ENCODE data around the gene TF.

TF gene

DNA sequence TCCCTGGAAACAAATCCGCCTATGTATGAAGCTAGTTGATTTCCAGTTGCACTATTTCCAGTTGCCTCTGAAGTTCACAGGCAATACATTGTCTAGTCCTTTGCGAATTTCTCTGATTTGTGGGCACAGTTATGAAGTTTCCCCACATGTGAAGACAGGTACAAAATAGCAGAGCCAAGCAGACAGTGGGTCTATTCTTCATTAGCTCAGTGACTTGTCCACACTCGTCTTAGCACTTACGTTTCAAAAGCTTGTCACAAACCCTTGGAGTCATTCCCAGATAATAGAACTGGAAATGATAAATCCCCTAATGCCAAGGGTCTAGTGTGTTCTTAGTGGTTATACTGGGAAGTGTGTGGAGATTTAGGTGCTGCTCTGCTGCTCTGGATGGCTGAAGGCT is 73.9 kb downstream of the TF start:
- DNase-seq: no peak

DNA sequence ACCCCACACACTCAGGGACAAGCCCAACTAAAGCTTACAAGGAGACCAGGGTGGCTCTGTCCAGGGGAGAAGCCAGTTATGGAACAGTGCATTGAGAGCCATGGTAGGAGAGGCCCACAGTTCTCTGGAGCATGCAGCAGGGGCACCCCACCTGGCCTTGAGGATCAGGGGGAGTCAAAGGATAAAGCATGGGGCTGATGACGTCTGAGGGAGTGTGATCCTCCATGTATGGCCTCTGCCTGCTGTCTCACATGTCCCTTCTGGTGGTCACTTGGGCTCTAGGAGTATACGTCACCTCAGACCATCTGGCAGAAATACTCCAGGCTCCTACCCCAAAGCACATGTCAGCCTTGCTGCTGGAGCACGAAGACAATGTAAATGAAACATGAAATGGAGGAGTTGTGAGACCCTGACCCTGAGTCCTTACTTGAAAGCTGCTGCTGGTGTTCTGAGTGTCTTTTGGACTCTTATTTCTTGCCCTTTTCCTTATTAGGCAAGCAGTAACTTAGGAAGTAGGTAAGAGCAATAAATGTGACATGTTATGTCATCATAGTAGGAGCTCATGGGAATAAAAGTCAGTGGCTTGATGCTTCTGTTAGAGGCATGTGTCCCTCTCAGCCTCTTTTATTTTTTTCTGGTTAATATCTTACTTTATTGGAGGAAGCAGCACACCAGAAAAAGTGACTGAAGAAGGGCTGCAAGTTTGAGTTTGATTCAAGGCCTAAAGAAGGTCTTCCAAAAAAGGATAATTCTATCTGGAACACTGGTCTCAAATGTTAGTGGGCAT is 74.9 kb downstream of the TF start:
- DNase-seq: no peak

DNA sequence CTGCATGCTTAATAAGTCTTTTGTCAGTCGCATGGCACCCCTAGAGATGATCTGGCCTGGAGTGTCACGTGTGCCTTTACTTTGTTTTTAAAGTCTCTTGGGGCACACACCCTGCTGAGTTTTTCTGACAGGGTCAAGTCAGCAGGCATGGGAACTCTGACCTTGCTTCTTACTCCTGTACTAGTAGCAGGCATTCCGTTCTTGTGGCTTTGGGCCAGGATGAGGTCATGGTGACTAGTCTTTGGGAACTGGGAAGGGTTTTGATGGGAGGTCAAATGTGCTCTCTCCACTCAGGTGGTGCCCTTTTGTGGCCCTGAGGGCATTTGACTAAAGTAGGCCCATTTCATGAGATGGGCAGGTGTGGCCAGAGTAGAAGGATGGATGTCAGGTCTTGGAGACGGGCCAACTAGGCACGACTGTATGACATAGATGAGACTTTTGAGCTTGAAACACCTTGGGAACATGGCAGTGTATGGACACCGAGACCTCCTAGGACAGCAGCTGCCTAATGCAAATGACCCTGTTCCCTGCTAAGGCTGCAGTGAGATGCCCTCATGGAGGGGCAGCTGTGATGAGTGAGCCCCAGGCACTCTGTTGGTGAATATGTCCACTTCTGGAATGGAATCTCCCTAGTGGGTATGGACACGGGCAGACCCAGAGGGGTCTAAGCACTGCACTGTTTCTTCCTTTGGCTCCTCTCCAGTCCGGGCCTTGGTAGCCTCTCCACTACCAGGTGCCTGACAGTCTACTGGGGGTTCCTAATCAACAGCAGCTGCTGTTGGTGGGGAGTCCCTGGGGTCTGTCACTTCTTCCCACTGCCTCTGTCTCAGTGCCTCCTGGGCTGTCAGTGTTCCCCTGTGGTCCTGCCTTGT is 75.8 kb downstream of the TF start:
- DNase-seq: no peak

DNA sequence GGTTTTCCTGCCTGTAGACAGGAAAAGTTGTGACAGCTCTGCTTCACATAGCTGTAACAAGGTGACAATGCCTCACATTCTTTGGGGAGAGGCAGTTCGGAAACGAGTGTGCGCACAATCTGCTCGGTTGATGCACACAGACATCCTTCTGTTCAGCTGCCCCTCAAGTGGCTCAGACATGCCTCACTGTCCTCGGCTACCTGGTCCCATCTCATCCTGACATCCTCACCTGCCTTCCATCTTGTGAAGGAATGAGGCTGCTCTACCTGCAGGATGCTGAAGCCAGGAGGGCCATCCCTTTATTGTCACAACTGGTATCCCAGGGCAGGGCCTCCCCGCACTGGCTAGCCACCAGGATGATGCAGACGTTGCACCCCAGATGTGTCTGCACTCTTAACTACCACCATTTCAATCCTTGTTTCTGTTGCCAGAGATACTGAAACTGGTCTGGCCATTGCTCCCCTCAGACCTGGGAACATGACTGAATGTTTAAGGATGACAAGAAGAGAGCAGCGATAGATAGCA is 78.8 kb downstream of the TF start:
- no peak for DNase-seq

DNA sequence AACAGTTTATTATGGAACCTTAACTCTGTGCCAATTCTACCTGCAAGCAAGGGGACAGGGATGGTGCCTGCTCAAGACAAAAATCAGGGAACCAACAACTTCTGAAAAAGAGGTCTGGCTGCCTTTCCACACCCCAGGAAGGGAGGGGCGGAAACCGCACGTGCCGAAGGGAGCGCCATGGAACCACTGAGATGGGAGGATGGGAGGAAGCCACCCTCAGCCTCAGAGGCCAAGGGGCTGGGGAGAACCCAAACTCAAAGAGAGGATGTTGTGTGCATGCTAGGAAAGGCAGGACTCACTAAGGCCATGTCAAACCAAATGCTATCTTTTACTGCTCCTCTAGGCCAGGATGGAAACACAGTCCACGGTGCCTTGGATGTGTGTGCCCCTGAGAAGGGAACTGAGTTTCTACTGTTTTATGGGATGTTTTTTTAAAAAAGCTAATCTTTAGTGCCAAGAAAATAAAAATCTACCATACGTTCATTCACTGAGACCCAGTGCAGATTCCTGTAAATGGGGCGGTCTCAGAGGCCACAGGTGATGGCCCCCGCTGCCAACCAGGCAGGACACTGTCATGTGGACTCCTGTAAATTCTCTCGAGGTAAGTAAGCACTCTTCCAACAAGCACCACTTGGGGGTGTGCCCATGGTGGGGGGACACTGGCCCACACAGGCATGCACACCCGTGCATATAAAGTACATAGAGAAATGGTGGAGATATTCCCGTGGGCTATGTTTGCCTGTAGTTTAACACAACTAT is 80.0 kb downstream of the TF start:
- no peak for DNase-seq

DNA sequence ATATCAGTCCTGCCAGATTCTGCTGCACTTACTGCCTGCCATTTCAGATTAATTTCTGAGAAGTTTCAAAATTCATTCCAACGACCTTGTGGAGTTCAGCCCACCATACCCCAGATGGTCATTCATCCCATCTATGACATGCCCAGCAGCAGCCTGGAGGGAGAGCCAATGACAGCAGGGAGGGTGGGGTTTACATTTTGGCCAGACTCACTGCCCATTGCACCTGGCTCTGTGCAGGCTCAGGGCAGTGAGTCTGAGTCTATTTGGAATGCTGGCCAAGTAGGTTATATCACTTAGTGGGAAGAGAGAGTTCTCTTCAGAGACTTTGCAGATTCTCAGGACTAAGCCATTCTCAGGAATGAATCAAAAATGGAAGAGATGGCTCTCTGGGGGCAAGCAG is 80.9 kb downstream of the TF start:
- DNase-seq: no peak

DNA sequence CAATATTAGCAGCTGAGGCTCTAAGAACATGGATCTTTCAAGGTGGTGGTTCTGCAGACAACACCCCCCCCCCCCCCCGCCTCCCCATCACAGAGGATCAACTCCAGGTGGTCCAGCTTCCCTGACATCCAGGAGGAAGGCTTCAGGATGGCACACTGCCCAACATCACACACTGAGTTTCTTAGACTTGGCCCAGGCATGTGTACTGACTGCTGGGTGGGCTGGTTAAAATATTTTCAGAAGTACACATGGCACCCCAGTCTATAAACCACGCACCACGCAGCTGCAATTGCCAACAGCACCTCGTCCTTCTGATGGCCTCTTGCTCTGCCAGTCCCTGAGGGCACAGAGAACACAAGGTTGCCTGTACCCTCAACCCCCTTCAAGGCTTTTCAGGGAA is 81.5 kb downstream of the TF start:
- DNase-seq: no peak

DNA sequence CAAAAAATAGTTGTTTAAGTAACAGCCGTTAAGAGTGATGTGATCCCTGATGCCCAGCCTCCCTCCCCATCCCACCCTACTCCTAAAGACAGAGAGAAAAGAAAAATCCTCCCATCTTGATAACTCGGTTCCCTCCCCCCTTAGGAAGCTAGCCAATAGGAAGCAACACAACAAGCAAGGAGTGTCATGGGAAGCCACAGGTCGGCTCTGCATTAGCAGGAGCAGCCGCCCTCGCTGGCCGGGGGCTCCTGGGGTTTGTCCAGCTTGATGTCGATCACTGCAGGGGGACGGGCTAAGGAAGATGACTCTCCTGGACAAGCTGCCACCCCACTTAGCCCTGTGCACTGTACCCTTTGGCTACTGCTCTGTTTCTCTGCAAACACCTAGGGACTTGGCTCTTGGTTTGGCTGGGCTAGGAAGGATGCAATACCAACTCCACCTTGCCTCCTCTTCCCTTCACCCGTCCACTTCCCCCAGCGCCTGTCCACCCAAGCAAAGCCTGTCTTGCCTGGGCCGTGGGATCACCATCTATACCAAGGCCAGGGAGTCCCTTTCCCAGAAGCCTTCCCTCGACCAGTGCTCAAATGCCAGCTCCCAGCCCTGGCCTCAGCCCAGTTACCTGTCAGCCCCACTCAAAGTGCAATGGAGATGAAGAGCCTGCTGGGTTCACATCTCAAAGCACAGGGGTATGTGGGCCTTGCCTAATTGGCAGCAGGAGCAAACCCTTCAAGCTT is 82.5 kb downstream of the TF start:
- no peak for DNase-seq

DNA sequence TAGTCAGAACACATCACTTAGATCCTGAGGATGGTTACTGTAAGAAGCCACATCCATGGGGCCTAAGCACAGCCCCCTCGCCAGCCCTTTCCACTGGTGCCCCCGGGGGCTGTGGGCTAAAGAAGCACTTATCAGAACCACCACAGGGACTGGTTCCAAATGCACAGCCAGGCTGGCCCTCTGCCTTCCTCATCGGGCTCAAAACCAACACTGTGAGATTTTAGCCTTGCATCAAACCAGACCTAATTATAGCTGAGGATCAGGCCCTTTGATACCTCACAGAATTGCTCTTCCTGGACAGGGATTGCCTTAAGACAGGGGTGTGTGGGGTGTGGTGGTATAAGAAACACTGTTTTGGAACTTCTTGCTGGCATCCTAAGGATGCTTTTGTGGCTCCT is 83.1 kb downstream of the TF start:
- no peak for DNase-seq

DNA sequence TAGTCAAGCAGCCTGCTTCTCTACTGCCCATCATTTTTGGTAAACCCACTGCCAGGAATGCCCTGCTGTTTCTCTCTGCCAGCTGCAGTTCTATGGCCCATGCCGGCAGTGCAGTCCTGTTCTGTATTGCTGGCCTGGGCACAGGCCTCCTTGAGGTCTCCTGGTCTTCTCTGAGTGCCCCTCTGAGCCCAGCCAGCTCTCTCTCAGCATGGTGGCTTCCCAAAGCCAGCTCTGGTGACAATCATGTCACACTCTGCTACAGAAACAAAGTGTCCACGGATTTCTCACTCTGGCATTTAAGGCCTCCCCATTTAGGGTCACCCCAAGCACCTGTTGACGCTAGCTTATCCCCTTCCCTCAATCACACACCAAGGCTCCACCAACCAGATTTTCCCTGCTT is 83.9 kb downstream of the TF start:
- DNase-seq: no peak

DNA sequence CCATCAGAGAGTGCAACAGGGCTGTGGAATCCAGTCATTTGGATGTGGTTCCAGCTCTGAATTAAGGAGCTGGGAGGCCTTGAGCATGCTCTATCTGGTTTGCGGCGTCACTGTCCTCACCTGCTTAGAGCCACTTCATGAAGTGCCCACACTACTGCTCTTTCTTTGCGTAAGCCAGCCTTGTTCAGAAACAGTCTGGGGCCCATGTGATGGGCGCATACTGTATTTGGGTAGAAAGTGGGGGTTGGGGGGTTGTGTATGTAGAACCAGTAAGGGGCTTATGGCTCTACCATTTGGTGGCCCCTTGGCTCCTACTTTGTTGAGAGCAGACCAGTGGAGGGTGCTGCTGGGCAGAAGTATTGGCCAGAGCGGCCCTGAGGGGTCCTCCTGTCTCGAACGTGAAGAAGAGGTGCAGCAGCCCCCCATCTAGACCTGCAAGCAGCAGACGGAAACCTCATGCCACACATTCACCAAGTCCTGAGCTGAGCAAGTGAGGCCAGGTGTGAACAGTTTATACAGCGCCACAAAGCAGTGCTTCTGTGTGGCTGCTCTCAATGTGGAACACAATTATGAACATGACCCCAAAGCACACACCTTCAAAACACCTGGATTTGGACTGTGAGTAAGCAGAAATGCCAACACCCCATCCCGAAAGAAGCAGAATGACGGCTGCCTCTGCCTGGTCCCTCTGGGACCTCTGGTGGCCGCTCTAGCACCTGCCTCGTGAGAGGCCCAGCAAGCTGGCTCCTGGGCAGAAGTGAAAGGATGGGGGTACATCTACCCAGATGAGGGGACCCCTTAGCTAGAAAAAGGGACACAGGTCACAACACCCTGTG is 86.0 kb downstream of the TF start:
- DNase-seq: no peak

DNA sequence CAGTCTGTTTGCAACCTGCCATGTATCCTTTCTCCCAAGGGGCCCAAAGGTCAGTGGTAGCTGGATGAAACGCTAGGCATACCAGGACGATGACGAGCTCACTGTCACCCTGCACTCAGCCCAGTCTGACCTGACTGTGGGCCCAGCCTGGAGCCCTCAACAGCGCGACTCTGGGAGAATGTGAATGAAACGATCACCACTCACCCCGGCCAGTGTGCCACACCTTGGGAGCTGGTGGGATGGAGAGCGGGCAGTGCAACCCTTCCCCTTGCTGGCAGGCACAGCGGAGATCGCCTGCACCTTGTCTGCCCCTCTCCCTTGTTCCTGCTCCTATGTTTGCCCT is 86.6 kb downstream of the TF start:
- DNase-seq: no peak

DNA sequence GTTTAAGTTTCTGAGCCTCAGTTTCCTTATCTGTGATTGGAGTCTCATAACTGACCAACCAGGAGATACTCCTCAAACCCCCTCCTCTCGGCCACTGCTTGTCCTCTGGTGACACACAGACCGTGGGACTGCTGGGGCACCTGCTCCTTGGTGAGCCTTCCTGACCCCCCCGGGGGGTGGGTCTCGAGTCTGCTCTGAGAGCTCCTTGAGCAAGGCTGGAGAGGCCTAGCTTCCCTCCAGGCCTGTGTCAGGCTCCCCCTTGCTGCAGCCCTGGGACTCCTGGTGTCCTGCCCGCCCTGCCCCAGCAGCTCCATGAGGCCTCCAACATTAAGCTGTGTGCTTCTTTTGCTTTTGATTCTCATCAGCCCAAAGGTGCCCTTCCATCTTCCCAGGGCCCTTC is 87.1 kb downstream of the TF start:
- DNase-seq: no peak

DNA sequence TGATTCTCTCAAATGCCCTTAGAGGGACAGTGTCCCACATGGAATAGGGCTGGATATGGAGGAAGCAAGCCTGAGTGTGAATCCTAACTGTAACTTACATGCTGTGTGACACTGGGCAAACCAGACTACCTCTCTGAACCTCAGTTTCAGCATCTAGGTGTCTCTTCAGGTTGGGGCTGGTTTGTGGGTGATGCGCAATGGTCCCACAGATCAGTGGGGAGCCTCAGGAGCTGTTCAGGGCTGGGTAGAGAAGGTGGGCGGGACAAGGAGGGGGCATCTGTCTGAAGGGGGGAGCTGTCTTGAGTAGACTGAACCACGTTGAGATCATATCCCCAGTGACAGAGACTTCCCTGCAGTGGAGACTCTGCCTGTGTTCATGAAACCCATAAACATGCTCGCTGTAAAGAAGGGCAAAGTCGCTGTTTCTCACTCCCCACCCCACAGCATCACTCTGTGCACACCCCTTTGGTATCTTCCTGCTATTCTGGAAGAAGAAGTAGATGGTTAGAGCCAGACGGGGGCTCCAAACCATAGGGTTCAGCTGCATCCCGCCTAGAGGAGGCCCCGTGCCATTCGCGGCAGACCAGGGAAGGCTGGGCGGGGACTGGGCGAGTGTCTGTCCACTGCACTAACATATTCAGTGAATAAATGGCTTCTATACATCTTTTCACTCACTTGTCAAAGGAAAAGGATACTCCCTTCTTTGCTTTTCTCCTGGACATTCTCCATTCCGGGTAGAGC is 87.9 kb downstream of the TF start:
- no peak for DNase-seq

DNA sequence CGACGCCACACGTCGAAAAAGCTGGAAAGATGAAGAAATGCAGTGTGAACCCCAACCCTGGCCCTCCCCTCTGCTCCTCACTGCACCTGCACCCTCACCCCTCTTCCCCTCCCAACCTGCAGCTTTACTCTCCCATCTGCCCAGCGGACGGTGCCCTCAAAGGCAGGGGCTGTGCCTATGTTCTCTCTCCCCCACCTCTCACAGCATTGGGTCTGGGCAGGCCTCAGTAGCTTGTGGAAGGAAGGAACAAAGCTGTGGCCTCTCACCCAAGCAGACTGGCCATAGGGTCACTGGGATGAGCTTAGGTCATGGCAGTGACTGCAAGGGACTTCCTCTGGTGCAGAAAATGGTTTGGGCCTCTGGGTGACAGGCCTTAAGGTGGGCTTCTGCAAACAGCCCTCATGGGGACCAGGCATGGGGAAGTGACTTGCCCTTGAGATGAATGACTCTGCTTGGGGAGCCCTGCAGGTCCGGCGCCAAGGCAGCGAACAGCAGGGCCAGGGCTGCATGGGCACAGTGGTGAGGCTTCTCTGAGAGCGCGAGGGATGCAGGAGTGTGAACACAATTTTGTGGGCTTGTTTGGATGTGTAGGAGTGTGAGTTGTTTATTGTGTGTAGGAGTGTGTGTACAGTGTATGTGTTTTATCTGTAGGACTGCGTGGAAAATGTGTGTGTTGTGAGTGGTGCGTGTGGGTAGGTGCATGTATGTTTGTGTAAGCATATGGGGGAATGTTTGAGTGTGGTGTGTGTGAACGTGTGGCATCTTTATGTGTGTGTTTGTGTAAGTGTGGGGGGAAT is 88.6 kb downstream of the TF start:
- no peak for DNase-seq

DNA sequence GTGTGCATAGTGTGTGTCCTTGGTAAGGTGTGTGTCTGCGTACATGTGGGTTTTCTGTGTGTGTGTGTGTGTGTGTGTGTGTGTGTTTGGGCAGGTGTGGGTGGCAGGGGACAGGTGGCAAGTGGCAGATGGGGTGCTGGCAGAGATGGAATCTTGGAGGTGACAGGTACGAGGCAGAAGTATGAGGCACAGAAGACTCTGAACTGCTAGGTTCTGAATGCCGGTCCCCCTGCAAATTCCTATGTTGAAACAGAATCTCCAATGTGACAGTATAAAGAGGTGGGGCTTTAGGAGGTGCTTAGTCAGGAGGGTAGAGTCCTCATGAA is 89.2 kb downstream of the TF start:
- no peak for DNase-seq

DNA sequence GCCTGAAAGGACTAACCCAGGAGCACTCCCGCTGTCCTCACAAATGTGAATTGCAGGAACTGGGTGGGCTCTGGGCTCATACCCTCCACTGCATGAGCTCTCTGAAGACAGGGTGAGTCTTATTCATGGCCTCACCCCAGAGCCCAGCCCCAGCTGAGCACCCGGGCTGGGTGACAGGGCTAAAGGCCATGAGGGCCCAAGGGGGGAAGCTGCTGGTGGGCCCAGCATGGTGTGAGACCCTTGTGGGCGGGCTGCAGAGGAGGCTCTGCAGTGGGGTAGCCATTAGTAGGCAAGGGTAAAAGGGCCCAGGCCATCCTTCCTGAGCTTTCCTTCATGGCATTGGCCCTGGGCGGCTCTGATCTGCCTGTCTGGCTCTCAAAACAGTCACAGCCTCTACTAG is 89.8 kb downstream of the TF start:
- no peak for DNase-seq

DNA sequence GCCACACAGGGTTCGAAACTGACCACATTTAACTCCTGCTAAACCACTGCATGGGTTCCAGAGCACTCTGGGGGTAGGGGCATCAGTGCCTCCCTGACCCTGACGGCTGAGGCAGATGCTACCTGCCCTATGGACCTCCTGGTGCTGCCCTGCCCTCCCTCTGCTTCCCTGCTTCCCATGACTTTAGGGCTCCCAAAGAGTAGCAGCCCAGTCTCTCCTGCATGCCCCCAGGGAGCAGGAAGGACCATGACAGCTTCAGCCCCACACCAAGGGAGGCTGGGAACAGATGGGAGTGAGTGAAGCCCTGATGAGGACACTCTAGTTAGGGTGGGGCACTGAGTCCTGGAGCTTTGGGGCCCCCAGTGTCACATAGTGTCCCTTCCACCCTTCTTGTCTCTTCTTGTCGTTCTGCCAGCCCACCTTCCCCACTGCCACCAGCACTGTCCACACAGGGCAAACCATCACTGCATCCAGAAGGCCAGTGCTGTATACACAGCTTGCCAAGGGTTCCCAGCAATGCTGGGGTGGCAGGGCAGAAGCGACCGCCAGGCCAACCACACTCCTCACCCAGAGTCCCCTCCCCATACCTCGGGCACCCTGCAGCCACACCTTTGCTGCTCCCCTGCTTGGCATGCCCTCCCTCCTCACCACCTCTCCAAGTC is 90.4 kb downstream of the TF start:
- DNase-seq: no peak

DNA sequence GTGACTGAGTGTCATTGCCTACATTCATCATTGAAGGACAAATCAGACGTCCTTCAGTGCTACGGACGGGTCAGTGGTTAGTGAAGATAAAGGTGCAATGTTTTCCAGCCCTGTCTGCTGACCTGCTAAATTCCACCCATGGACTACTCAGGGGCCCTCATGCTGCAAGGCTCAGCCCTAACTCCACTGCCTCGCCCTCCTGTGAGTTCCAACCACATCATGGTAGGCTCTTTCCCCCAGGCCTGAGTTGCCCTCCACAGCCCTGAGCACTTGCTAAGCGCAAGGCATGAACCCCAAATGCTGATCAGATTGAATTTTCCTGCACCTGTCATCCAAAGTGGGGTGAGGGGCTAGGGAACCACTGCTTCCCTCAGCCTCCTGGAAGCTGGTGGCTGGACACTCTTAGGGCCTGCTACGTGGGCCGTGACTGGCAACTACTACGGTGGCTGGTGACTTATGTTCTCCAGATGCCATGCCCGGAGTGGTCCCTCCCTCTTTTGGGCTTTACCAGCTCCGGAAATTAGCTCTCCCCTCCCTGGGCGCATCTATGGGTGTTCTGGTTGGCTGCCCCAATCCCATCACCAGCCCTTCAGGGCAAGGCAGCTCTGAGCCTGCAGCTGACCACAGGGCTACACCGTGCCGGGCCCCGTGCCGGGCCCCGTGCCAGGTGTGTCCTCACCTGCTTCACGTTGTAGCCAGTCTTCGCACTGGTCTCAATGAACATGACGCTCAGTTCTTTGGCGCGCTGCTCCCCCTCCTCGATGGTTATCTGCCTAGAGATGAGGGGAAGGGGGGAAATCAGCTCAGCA is 91.5 kb downstream of the TF start:
- DNase-seq: no peak

Data from NCI-H1694 treated with DMSO at 0.1 percent for 48 hours (cell line).